ENCODE data around the gene UTF1.

GRCh38 chr10:133277993-133278576 lies 48.1 kb downstream of the UTF1 start:
- TF ChIP-seq, protein P1, sequence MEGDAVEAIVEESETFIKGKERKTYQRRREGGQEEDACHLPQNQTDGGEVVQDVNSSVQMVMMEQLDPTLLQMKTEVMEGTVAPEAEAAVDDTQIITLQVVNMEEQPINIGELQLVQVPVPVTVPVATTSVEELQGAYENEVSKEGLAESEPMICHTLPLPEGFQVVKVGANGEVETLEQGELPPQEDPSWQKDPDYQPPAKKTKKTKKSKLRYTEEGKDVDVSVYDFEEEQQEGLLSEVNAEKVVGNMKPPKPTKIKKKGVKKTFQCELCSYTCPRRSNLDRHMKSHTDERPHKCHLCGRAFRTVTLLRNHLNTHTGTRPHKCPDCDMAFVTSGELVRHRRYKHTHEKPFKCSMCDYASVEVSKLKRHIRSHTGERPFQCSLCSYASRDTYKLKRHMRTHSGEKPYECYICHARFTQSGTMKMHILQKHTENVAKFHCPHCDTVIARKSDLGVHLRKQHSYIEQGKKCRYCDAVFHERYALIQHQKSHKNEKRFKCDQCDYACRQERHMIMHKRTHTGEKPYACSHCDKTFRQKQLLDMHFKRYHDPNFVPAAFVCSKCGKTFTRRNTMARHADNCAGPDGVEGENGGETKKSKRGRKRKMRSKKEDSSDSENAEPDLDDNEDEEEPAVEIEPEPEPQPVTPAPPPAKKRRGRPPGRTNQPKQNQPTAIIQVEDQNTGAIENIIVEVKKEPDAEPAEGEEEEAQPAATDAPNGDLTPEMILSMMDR (IDR thresholded peaks at IDR 0.05), result no peak
- TF ChIP-seq POLR2A (IDR thresholded peaks at IDR 0.05), result no peak

Data from uterus (tissue), 2 donors.